Measurements from ENCODE around the gene DNM3. TPM values are rescaled to one million over a fixed set of nuclear protein-coding genes. Genes with fewer than 3 reads are reported as not detected.

DNM3 gene
- total RNA-seq, 1 experiment from 2014 or later: 1.2 TPM

- Mint-ChIP-seq H3K9me3 (ENCODE audit: low read depth, unreplicated experiment) (no peaks in the 10 kb centered on the region), H3K27me3 (ENCODE audit: unreplicated experiment) (no peaks in the 10 kb centered on the region), H3K27ac (ENCODE audit: unreplicated experiment) (no peak overlapping the region), H3K4me3 (ENCODE audit: low read depth, unreplicated experiment) (no peak overlapping the region), H3K4me1 (ENCODE audit: low read depth, unreplicated experiment) (peaks cover 14% of the 10 kb centered on the region), H3K36me3 (ENCODE audit: insufficient read depth, unreplicated experiment) (no peaks in the 10 kb centered on the region)
- DNase-seq: no peak
- no peak for TF ChIP-seq CTCF (IDR thresholded peaks at IDR 0.05; ENCODE audit: unreplicated experiment)
- intact Hi-C loops (cut with micrococcal nuclease; ENCODE audit: unreplicated experiment): no loop called here
- CTCF ChIA-PET: interaction anchor here (6.6 kb wide), 1 partner anchor 181 kb away, joined by 102 read pairs; no protein-coding TSS in a partner anchor
- BruUV-seq (replicated peaks): no TSS peak
Observed at GRCh38 chr1:171981303-171981702, 140.0 kb downstream of the DNM3 start.

GRCh38 chr1:171983584-171983983, 142.3 kb downstream of the DNM3 start:
- peak; percentile 23 for DNase-seq
- Mint-ChIP-seq H3K4me1 (ENCODE audit: low read depth, unreplicated experiment) (peaks cover 14% of the 10 kb centered on the region), H3K4me3 (ENCODE audit: low read depth, unreplicated experiment) (no peak overlapping the region), H3K9me3 (ENCODE audit: low read depth, unreplicated experiment) (no peaks in the 10 kb centered on the region), H3K27ac (ENCODE audit: unreplicated experiment) (peak overlapping the region; percentile 30), H3K36me3 (ENCODE audit: insufficient read depth, unreplicated experiment) (no peaks in the 10 kb centered on the region), H3K27me3 (ENCODE audit: unreplicated experiment) (no peaks in the 10 kb centered on the region)
- TF ChIP-seq CTCF (IDR thresholded peaks at IDR 0.05; ENCODE audit: unreplicated experiment): no peak
- intact Hi-C loops (cut with micrococcal nuclease; ENCODE audit: unreplicated experiment): loop anchor here (2.0 kb wide), 1 partner anchor 71 kb away; no protein-coding TSS in a partner anchor
- BruUV-seq (replicated peaks): no TSS peak
- CTCF ChIA-PET: interaction anchor here (0.7 to 6.6 kb wide), 5 partner anchors 115 to 913 kb away, joined by 3 to 102 read pairs (median 4); no protein-coding TSS in a partner anchor

DNA sequence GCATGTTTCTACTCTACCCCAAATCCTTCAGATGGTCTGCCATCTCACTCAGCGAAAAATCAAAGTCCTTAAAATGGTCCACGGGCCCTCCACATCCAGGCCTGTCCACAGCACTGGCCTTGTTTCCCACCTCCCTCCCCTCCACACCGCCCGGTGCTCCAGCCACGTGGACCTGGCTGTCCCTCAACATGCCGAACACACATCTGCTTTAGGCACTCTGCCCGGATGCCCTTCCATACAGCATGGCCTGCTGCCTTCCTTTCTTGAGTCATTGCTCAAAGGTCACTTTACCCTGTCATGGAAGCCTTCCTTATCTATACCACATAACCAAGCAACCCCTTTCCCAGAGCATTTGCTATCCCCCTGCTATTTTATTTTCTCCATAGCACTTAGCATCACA, 143.0 kb downstream of the DNM3 start:
- intact Hi-C loops (cut with micrococcal nuclease; ENCODE audit: unreplicated experiment): no loop called here
- Mint-ChIP-seq H3K36me3 (ENCODE audit: insufficient read depth, unreplicated experiment) (no peaks in the 10 kb centered on the region), H3K9me3 (ENCODE audit: low read depth, unreplicated experiment) (no peaks in the 10 kb centered on the region), H3K27ac (ENCODE audit: unreplicated experiment) (no peak overlapping the region), H3K27me3 (ENCODE audit: unreplicated experiment) (no peaks in the 10 kb centered on the region), H3K4me1 (ENCODE audit: low read depth, unreplicated experiment) (peaks cover 14% of the 10 kb centered on the region), H3K4me3 (ENCODE audit: low read depth, unreplicated experiment) (no peak overlapping the region)
- CTCF ChIA-PET: interaction anchor here (0.7 to 6.6 kb wide), 4 partner anchors 116 to 912 kb away, joined by 3 to 102 read pairs (median 4); no protein-coding TSS in a partner anchor
- no peak for DNase-seq
- no TSS peak for BruUV-seq (replicated peaks)
- TF ChIP-seq CTCF (IDR thresholded peaks at IDR 0.05; ENCODE audit: unreplicated experiment): no peak

- DNase-seq: no peak
- no peaks in the 10 kb centered on the region for H3K27me3 Mint-ChIP-seq (ENCODE audit: unreplicated experiment)
- TF ChIP-seq CTCF (IDR thresholded peaks at IDR 0.05; ENCODE audit: unreplicated experiment): peak; percentile 89
- no peak overlapping the region for H3K4me3 Mint-ChIP-seq (ENCODE audit: low read depth, unreplicated experiment)
- intact Hi-C loops (cut with micrococcal nuclease; ENCODE audit: unreplicated experiment): loop anchor here (1.0 kb wide), 2 partner anchors 184 to 340 kb away; no protein-coding TSS in a partner anchor
- H3K9me3 Mint-ChIP-seq (ENCODE audit: low read depth, unreplicated experiment): no peaks in the 10 kb centered on the region
- no peaks in the 10 kb centered on the region for H3K36me3 Mint-ChIP-seq (ENCODE audit: insufficient read depth, unreplicated experiment)
- CTCF ChIA-PET: interaction anchor here (1.0 to 6.6 kb wide), 9 partner anchors 12 to 458 kb away, joined by 3 to 102 read pairs (median 4); no protein-coding TSS in a partner anchor
- H3K27ac Mint-ChIP-seq (ENCODE audit: unreplicated experiment): no peak overlapping the region
- BruUV-seq (replicated peaks): no TSS peak
- peaks cover 14% of the 10 kb centered on the region for H3K4me1 Mint-ChIP-seq (ENCODE audit: low read depth, unreplicated experiment)
Observed at GRCh38 chr1:171984850-171985485, 143.7 kb downstream of the DNM3 start.
